Measurements from ENCODE around the gene GPR34.
"Not testable (repeated sequence)": the region's sequence is repeated elsewhere in the genome, so short reads cannot be mapped to it uniquely, and the experiment has no call there.

GPR34 gene

GRCh38 chrX:41693024-41693423, 4.3 kb downstream of the GPR34 start:
- DNase-seq (ENCODE audit: low read depth, low spot score) = no peak

GRCh38 chrX:41695426-41695825, 6.7 kb downstream of the GPR34 start:
- no peak for DNase-seq (ENCODE audit: low read depth, low spot score)

GRCh38 chrX:41703574-41704029, 14.8 kb downstream of the GPR34 start:
- no peak for DNase-seq (ENCODE audit: low read depth, low spot score)

GRCh38 chrX:41705042-41705441, 16.3 kb downstream of the GPR34 start:
- DNase-seq (ENCODE audit: low read depth, low spot score) = no peak

- no peak for DNase-seq (ENCODE audit: low read depth, low spot score)
Observed at GRCh38 chrX:41705680-41706374, 17.1 kb downstream of the GPR34 start.

GRCh38 chrX:41707218-41707617, 18.4 kb downstream of the GPR34 start:
- no peak for DNase-seq (ENCODE audit: low read depth, low spot score)

GRCh38 chrX:41708486-41708885, 19.7 kb downstream of the GPR34 start:
- no peak for DNase-seq (ENCODE audit: low read depth, low spot score)

GRCh38 chrX:41711021-41711667, 22.4 kb downstream of the GPR34 start:
- no peak for DNase-seq (ENCODE audit: low read depth, low spot score)

- DNase-seq (ENCODE audit: low read depth, low spot score) = no peak
Observed at GRCh38 chrX:41716222-41716621, 27.4 kb downstream of the GPR34 start.

- no peak for DNase-seq (ENCODE audit: low read depth, low spot score)
Observed at GRCh38 chrX:41716767-41717473, 28.1 kb downstream of the GPR34 start.

GRCh38 chrX:41718481-41719235, 29.9 kb downstream of the GPR34 start:
- DNase-seq (ENCODE audit: low read depth, low spot score) = no peak

- DNase-seq (ENCODE audit: low read depth, low spot score) = not testable (repeated sequence)
Observed at GRCh38 chrX:41719610-41720009, 30.8 kb downstream of the GPR34 start.

- DNase-seq (ENCODE audit: low read depth, low spot score) = no peak
Observed at GRCh38 chrX:41720125-41720779, 31.5 kb downstream of the GPR34 start.

GRCh38 chrX:41721590-41721989, 32.8 kb downstream of the GPR34 start:
- DNase-seq (ENCODE audit: low read depth, low spot score) = no peak

- DNase-seq (ENCODE audit: low read depth, low spot score) = no peak
Observed at GRCh38 chrX:41722214-41722613, 33.4 kb downstream of the GPR34 start.

- no peak for DNase-seq (ENCODE audit: low read depth, low spot score)
Observed at GRCh38 chrX:41722816-41723618, 34.2 kb downstream of the GPR34 start.

- no peak for DNase-seq (ENCODE audit: low read depth, low spot score)
Observed at GRCh38 chrX:41723826-41724225, 35.1 kb downstream of the GPR34 start, which contains the start of gene GPR82. Gene GPR82 (plus strand): TSS chrX:41724181. CDS start chrX:41727027, 2,846 bp downstream.

- DNase-seq (ENCODE audit: low read depth, low spot score) = no peak
Observed at GRCh38 chrX:41728125-41728524, 39.4 kb downstream of the GPR34 start.

- no peak for DNase-seq (ENCODE audit: low read depth, low spot score)
Observed at GRCh38 chrX:41730081-41730480, 41.3 kb downstream of the GPR34 start.

- no peak for DNase-seq (ENCODE audit: low read depth, low spot score)
Observed at GRCh38 chrX:41732260-41732659, 43.5 kb downstream of the GPR34 start.
